Breast epithelium (tissue), 4 donors: ENCODE results near the gene TRAF4. TPM values are rescaled to one million over a fixed set of nuclear protein-coding genes. Genes with fewer than 3 reads are reported as not detected.

Experiments used
- DNase-seq, 2 donors: peaks; one replicate each; pipeline ENCODE4 v3.0.0-alpha.2; 2019; ENCODE audit warnings: low spot score in 2 of 2
- H3K27ac ChIP-seq, 2 donors: fragments of 200-600 bp; sonication (generic) in 1 of 2; one replicate each; pipeline ENCODE4 v1.5.1; 2016 to 2019; ENCODE audit warnings: mild to moderate bottlenecking in 1 of 2
- H3K27me3 ChIP-seq, 2 donors: fragments of 200-600 bp; sonication (generic) in 1 of 2; one replicate each; pipeline versions ENCODE4 v1.5.1 to v1.6.0; 2017 to 2019; ENCODE audit warnings: control low read depth in 1 of 2, mild to moderate bottlenecking in 1 of 2
- H3K36me3 ChIP-seq: fragments of 200-600 bp; one replicate; pipeline ENCODE4 v1.5.1; 2019
- H3K4me1 ChIP-seq, 2 donors: fragments of 200-600 bp; sonication (generic); one replicate each; pipeline ENCODE4 v1.5.1; 2016 to 2019; ENCODE audit warnings: control low read depth in 1 of 2
- H3K4me3 ChIP-seq, 3 donors: fragments of 200-600 bp; sonication (generic); 1 replicate in 2 of 3; 2 replicates in 1 of 3; pipeline ENCODE4 v1.5.1; 2016 to 2019; ENCODE audit warnings: mild to moderate bottlenecking in 3 of 3, moderate library complexity in 2 of 3
- H3K9me3 ChIP-seq, 2 donors: fragments of 200-600 bp; sonication (generic) in 1 of 2; one replicate each; pipeline ENCODE4 v1.5.1; 2016 to 2019; ENCODE audit warnings: control low read depth in 1 of 2
- POLR2A ChIP-seq: fragments of 450-650 bp; IDR thresholded peaks from one replicate; pipeline ENCODE4 v1.6.1; 2016; ENCODE audit warnings: antibody characterized with exemption, mild to moderate bottlenecking, moderate library complexity
- POLR2AphosphoS5 ChIP-seq, 3 donors: sonication (generic); formaldehyde crosslinking; IDR thresholded peaks; one replicate each; pipeline ENCODE4 v1.6.1; 2017; ENCODE audit warnings: antibody characterized with exemption in 3 of 3
- intact Hi-C: fragments of 100-400 bp; cut with DNase I; formaldehyde crosslinking; loops from one replicate; pipeline ENCODE4 v1.15.1; 2023; ENCODE audit warnings: low total_unique reads
- total RNA-seq, 3 donors: library from RNA; depleted of rRNA; stranded (reverse); fragments of >200 nt; gene quantifications; one replicate each; pipeline ENCODE4 v1.1.0, GENCODE V29; 2016
- TF ChIP-seq, protein P1 (sequence below), 3 donors: fragments of 450-650 bp; IDR thresholded peaks; one replicate each; pipeline ENCODE4 v1.5.1; 2016 to 2017; ENCODE audit warnings: antibody characterized with exemption in 3 of 3, mild to moderate bottlenecking in 3 of 3, moderate library complexity in 3 of 3

The TRAF4 gene
- total RNA-seq, 3 donors from 2014 or later = 12.3 to 63.6 (median 48.9) TPM

GRCh38 chr17:28756049-28756804, 12.4 kb downstream of the TRAF4 start:
- no peaks in the 10 kb centered on the region for H3K36me3 ChIP-seq
- intact Hi-C loops = no loop called here
- H3K27me3 ChIP-seq = no peaks in the 10 kb centered on the region
- H3K4me1 ChIP-seq = peaks cover 0 to 5% of the 10 kb centered on the region in 2 donors
- no peaks in the 10 kb centered on the region for H3K9me3 ChIP-seq
- peak in 1 of 2 donors; percentile 38 for DNase-seq
- H3K27ac ChIP-seq = peak overlapping the region; percentile 0 to 17
- TF ChIP-seq, protein P1, sequence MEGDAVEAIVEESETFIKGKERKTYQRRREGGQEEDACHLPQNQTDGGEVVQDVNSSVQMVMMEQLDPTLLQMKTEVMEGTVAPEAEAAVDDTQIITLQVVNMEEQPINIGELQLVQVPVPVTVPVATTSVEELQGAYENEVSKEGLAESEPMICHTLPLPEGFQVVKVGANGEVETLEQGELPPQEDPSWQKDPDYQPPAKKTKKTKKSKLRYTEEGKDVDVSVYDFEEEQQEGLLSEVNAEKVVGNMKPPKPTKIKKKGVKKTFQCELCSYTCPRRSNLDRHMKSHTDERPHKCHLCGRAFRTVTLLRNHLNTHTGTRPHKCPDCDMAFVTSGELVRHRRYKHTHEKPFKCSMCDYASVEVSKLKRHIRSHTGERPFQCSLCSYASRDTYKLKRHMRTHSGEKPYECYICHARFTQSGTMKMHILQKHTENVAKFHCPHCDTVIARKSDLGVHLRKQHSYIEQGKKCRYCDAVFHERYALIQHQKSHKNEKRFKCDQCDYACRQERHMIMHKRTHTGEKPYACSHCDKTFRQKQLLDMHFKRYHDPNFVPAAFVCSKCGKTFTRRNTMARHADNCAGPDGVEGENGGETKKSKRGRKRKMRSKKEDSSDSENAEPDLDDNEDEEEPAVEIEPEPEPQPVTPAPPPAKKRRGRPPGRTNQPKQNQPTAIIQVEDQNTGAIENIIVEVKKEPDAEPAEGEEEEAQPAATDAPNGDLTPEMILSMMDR (IDR thresholded peaks at IDR 0.05) = no peak
- TF ChIP-seq POLR2AphosphoS5 (IDR thresholded peaks at IDR 0.05) = no peak
- TF ChIP-seq POLR2A = no peak
- no peak overlapping the region for H3K4me3 ChIP-seq

DNA sequence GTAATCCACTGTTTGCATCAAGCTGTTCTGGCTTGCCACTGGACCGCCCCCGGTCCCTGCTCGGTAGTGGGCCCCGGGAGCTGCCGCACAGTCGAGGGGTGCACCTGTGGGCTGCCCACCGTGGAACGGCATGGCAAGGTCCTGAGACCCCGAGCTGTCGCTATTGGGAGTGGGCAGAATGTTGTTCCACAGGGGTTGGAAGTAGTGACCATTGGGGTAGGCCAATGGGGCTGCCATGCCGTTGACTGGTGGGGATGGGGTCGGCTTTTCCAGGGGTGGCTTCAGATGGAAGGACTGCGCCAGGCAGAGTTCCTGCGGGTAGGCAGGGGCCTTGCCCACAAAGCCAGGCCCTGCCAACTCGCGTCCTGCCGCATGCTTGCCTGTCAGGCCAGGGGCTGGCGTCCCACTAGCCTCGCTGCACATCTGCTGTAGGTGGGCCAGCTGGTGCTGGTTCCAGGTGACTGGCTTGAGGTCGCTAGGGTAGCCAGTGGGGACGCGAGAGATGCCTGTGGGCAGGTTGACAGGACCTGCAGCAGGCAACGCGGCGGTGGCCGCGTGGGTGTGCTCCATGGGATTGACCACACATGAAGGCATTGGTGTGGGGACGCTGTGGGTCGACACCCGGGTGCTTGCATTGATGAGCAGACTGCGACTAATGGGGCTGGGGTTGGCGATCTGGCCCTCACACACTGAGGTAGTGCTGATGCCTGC, 14.8 kb downstream of the TRAF4 start:
- Histone ChIP-seq H3K9me3 (no peaks in the 10 kb centered on the region), H3K4me1 (peaks cover 0 to 8% of the 10 kb centered on the region in 2 donors), H3K36me3 (no peaks in the 10 kb centered on the region), H3K27me3 (no peaks in the 10 kb centered on the region), H3K4me3 (no peak overlapping the region), H3K27ac (peak overlapping the region in 1 of 2 donors; percentile 3)
- intact Hi-C loops = no loop called here
- peak in 1 of 2 donors; percentile 46 for DNase-seq
- TF ChIP-seq, protein P1 (IDR thresholded peaks at IDR 0.05) = no peak
- TF ChIP-seq POLR2AphosphoS5 (IDR thresholded peaks at IDR 0.05) (no peak), POLR2A (no peak)

DNA sequence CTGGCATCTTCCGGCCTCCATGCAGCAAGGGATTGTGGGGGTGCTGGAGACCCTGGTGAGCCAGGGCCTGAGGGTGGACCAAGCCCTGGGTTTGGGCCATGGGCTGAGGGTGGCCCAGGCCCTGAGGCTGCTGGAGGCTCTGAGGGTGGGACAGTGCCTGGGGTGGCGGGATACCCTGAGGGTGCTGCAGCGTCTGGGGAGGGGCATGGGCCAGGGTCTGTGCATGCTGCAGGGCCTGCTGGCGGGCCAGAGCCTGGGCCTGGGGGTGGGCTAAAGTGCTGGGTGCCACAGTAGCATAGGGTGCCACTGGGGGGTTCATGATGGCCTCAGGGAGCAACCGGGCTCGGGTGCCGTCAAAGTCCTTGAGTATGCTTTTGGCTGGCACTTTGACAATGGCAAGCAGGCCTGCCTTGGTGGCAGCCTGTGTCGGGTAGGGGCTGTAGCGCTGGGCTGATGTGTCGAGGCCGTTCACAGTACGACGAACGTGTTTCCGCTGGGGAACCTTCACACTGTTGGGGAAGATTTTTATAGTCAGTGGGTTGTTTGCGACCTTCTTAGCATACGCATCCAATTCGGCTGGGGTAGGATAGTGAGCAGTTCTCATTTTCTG, 15.6 kb downstream of the TRAF4 start:
- Histone ChIP-seq H3K4me1 (peaks cover 0 to 8% of the 10 kb centered on the region in 2 donors), H3K27me3 (no peaks in the 10 kb centered on the region), H3K4me3 (no peak overlapping the region), H3K9me3 (no peaks in the 10 kb centered on the region), H3K27ac (peak overlapping the region in 1 of 2 donors; percentile 11), H3K36me3 (no peaks in the 10 kb centered on the region)
- no peak for TF ChIP-seq POLR2A
- intact Hi-C loops = no loop called here
- DNase-seq = peak in 1 of 2 donors; percentile 49

GRCh38 chr17:28760601-28761562, 17.1 kb downstream of the TRAF4 start:
- no peaks in the 10 kb centered on the region for H3K36me3 ChIP-seq
- peak overlapping the region; percentile 51 to 73 for H3K27ac ChIP-seq
- peaks cover 0 to 8% of the 10 kb centered on the region in 2 donors for H3K4me1 ChIP-seq
- no peaks in the 10 kb centered on the region for H3K9me3 ChIP-seq
- no peak for TF ChIP-seq POLR2A
- peak in 1 of 3 donors; percentile 36 for TF ChIP-seq POLR2AphosphoS5 (IDR thresholded peaks at IDR 0.05)
- intact Hi-C loops = no loop called here
- H3K4me3 ChIP-seq = no peak overlapping the region
- H3K27me3 ChIP-seq = no peaks in the 10 kb centered on the region
- DNase-seq = peak; percentile 78 to 84

DNA sequence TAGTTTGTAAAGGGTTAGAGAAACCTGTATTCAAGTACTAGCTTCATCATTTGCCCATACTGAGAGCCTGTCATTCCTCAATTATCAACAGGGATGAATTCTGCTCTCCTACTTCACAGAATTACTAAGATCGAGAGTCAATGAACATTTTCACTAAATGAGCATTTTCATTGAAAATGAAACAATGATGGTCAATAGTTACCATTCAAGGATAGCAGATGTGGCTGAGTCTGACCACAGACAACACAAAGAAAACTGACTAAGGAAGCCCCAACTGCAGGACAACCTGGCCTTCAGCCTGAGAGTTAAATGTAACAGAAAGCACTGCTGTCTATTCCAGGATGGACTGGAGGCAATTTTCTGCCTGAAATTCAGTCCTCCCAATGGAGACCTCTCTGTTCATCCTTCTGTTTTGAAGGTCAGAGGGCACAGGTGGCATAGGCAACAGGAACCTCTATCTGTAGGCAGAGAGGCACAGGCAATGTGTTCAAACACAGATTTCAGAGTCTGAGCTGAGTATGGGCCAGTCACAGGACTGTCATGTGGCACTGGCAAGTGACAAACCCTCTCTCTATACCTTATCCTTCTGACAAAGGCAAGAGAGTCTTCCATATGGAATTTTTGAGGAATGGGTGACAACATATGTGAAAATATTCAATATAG, 19.5 kb downstream of the TRAF4 start:
- Histone ChIP-seq H3K27me3 (no peaks in the 10 kb centered on the region), H3K36me3 (no peaks in the 10 kb centered on the region), H3K4me3 (no peak overlapping the region), H3K27ac (peak overlapping the region in 1 of 2 donors; percentile 29), H3K4me1 (peaks cover 0 to 8% of the 10 kb centered on the region in 2 donors), H3K9me3 (no peaks in the 10 kb centered on the region)
- no peak for DNase-seq
- intact Hi-C loops = no loop called here
- TF ChIP-seq, protein P1 (IDR thresholded peaks at IDR 0.05) = no peak
- TF ChIP-seq POLR2AphosphoS5 (IDR thresholded peaks at IDR 0.05) (no peak), POLR2A (no peak)
